HG03039 (cell line): ENCODE results near the gene BOD1L1.

Source experiments
- ATAC-seq: cut with Tn5 transposase; IDR thresholded peaks from one replicate; pipeline ENCODE4 v1.9.1; 2021; ENCODE audit warnings: mild to moderate bottlenecking, moderate library complexity; ENCODE audit not compliant: unreplicated experiment

Gene BOD1L1

DNA sequence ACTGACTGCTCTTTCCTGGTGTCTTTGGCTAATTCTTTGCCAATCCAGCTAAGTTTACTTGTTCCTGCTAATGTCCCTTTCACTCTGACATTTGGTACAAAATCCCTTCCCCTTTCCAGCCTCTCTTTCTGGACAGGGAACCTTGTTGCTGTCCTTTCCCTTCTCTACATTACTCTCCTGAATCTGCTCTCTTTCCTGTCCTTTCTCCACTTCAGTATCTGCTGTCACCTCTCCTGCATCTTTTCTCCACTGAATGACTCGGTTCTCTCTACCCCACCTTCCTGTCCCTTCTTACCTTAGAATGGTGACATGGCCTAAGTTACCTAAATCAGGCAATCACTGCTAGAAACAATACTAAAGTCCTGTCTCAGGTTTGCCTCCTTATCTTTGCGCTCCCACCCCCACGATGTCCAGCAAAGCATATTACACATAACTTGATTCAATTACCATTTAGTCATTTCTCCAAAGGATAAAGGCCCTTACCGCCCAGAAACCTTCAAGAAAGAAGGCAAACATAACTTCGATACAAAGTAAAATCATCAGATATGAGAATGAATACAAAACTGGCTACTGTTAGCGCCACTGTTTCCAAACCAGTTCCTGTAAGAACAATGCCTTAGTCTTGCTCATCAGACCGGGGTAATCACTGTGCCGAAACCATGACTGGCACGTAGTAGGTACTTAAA is 890 bp downstream of the BOD1L1 start:
- ATAC-seq: no peak

DNA sequence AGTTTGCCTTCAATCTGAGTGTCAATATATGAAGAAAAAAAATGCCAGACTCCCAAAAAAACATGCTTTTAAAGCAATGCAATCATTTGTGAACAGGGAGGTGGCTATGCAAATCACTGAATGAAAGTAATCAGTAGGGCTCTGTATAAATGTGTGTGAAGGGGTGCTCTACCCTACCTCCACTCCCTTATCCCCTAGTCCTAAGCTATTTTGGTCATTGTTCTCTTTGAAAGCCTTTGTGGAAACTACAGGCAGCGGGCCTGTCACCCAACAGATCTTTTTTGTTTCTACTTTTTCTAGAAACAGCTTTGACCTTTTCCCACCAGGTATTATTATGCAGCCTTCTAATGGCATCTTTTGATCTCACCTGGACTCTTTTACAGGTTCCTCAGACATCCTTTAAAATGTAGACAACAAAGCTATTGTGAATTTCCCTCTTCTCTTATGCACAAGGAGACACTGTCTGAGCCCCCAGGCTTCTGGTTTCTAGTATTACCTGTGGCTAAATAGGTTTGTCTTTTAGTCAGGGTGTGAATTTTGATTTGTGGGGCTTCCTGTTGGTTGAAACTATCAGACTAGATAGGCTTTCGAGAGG is 9.2 kb downstream of the BOD1L1 start:
- no peak for ATAC-seq

DNA sequence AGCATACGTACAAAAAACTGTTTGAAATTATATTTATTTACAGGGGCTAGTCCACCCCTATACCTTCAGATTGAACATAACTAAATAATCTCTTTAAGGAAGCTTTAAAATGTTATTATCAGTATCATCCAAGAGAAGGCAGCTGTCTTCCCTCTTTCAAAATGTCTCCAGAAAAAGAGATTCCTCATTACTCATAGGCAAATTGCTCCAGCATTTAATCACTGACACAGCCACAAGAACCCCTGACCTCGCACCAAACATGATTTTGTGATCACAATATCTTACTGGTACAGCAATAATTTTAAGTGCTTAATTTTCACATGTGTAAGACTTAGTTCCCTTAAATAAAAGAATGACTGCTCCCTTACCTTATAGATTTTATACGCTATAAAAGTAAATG is 9.7 kb downstream of the BOD1L1 start:
- ATAC-seq: no peak

DNA sequence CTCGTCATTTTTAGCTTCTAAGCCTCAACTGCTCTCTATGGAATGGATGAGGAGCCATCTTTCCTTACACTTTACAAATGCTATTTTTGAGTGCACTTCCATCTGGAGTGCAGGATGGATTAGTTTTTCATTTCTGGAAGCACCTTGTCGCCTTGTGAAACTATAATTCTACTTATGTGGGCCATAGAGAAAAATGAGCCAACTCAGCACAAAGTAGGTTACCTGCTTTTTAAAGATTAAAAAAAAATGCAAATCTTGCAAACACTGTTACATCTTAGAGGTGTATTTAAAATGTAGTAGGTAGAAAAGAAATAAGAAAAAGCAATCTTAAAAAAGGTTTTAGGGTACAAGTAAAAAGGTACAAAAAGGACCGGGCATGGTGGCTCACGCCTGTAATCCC is 10.9 kb downstream of the BOD1L1 start:
- ATAC-seq: no peak

DNA sequence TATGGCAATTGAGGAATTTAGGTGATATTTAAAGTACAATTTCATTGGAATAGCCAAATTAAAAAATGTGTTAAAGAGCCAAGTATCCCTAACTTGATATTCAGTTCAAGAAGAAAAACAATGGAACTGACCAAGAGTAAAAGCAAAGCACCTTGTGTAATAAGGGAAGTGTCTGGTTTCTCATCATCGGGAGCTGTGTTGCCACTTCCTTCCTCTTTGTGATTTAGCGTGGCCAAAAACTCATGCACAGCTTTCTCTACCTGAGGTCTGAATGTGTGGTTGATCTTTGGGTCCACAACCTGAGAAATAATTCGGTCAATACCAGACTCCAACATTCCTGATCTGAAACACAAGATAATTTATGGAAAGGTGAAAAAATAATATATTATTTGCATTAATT is 12.4 kb downstream of the BOD1L1 start:
- ATAC-seq: peak; percentile 38

DNA sequence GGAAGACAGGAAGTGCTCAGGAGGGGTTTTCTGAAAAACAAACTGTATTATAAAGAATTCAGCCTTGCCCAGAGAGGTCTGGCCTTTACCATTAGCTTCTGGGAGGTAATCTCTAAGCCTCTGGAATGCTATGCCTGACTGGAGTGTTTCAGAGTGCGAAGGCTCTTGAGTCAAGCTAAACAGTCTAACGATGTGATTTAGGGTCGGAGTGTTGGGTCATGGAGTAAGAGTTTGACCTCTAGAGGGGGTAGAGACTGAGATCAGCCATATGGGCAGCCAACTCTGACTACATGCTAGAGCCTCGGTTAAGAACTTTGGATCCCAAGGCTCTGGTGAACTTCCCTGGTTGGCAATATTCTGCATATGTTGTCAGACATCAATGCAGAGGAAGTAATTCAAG is 15.0 kb downstream of the BOD1L1 start:
- no peak for ATAC-seq

DNA sequence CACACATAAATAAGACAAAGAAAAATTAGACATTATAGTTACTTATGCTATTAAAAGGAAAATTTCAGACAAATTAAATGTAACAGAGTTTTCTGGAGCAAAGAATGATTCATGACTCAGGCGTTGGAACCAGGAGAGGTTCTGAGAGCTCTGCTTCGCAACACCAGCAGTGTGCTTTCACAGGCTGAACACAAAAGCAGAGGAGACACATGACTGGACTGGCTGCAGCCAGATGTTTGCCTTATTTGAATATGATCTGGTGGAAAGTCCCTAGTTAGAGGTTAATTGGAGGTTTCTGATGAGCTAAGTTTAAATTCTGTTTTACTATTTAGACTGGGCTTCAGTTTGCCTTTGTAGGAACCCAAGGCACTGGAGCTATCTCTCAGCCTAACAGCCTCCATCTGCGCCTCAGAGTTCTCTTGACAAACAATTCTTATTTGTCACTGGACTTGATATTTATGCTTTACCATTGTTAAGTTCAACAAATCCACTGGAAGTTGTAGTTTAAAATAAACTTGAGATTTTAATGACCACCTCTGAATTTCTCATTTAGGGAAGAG is 16.2 kb downstream of the BOD1L1 start:
- ATAC-seq: peak; percentile 93

DNA sequence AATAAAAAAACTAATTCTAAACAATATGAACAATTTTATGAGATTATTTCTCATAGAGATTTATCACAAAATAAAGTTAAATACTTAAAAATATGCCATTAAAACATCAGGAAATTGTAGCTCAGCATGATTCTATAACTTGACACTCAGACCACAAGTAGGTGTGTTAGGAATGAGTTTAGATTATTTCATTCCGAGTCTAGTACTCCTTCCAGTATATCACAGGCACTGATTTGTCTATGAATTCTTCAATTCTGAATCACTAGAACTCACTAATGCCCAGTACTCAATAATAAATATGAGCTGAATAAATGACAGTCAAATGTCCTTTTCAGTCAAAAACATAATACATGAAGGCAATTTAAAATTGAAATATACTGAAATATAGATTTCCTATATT is 22.2 kb downstream of the BOD1L1 start:
- no peak for ATAC-seq

DNA sequence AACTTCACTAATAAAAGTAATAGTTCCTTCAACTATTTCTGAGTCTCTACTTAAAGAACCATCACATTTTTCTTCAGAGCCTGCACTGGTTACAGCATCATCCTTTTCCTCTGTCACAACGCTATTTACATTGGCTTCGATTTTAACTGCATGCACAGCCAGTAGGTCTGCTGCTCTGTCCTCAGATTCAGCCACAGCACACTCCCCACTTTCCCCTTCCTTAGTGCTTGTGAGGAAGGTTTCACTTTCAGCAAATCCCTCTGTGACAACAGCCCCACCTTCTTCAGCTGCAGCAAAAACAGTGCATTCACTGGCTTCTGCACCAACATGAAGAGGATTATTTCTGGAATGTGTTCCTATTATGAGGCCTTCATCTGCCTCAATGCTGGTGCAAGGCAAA is 25.7 kb downstream of the BOD1L1 start:
- ATAC-seq: peak; percentile 47

DNA sequence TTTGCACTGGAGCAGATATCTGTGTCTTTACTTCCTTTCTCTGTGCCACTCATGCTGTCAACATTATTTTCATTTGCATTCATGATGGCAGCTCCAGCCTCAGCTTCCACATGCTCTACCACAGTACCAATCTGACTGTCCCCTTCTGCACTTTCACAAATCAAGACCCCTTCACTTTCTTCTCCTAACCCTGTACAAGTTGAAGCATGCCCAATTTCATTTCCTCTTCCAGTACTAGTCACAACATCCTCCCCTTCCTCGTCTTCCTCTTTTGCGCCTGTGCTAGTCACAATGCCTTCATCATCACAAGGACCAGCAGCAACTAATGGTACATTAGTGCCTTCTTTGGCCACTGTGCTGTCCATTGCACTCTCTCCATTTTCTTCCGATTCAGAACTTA is 26.5 kb downstream of the BOD1L1 start:
- ATAC-seq: no peak

DNA sequence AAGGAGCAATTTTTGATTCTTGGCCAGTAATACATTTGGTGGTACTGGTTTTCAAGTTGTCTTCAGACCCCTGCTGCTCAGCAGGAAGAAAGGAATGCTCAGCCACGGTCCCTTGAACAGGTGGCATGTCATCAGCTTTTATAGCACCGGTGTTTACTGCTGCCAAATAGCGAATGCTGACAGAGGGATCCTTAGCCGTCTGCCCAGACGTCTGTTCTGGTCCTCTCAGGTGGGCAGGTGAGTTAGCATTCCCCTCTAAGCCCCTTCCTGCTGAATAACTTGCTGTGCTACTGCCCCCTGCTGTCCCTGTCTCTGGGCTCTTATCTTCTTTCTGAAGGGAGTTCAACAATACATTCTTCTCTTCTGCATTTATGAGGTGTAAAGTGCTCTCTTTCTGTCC is 28.4 kb downstream of the BOD1L1 start:
- no peak for ATAC-seq

DNA sequence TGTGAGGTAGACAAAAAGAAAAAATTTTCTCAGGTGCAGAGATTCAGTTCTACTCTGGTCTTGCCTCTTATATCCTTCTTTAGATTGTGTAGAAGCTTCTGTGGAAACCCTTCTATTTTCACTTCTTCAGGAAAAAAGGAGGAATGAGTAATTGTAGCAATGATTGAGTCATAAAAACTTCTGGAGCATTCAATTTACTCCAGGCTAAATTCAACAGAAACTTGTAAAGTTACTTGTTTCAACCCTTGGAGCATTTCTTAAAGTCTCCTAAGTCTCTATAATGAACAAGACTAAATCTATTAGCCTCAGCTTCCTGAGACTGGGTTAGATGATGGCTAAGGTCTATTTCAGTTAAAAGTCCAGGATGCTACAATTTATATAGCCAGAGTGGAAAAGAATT is 29.9 kb downstream of the BOD1L1 start:
- ATAC-seq: no peak

DNA sequence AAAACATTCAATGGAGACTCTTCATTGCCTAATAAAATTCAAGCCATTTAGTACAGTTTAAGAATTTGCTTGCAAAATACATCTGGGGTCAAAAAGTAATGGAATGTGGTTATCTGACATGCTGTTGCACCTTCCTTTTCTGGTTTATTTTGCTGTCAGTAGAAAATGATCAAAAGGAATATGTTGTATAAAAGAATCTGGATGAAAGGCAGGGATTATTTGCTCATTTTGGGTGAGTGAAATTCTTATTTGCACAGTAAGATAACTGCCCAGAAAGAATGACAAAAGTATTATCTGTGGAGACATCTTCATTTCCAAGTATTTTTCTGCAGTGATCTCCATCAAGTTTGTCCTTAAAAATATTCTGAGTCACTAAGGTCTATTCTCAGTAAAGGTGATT is 30.4 kb downstream of the BOD1L1 start:
- no peak for ATAC-seq

DNA sequence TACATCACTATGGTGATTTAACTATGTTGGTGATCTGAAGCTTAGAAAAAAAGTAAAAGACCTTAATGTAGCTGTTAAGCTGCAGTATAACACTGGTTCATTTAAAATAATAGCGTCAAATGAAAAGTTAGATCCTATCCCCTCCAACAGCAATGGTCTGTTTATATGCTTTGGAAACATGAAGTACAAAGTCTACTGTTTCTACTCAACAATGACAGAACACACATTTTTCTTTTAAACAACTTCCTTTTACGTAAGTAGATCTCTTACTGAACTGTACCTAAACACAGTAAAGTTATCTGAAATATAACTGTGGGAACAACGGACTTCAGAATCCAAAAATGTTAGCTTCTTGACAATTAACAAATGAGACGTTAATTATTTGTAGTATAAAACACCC is 35.3 kb downstream of the BOD1L1 start:
- ATAC-seq: no peak

DNA sequence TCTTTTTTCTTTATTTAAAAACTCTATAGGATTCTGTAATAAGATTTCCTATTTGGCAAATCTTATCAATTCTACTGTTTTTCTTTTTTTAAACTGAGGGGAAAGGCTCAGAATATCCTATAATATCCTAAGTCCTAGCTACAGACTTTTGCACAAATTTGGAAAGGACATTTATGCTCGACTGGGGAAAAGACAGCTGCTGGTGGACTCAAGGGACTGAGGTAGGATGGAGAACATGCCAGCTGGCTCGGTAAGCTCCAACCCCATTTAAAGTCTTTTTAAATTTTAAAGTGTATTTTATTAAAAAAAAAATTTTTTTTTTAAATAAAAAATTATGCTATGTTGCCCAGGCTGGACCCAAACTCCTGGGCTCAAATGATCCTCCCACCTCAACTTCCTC is 36.8 kb downstream of the BOD1L1 start:
- no peak for ATAC-seq

DNA sequence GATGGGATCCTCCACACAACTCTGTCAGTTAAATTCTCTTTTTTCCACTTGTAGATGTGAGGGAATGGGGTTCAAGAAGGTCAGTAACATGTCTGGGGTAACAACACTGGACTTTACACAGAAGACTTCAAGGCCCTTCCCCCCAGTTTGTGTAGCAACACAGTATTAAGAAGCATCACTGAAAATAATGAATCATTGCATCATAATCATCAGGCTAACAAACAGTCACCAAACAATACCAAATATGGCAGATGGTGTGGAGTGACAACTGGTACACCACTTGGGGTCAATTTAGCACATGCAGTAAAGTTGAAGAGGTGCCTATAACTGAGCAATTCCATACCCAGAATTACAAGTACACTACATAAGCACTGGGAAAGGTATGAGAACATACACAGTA is 38.6 kb downstream of the BOD1L1 start:
- ATAC-seq: no peak

DNA sequence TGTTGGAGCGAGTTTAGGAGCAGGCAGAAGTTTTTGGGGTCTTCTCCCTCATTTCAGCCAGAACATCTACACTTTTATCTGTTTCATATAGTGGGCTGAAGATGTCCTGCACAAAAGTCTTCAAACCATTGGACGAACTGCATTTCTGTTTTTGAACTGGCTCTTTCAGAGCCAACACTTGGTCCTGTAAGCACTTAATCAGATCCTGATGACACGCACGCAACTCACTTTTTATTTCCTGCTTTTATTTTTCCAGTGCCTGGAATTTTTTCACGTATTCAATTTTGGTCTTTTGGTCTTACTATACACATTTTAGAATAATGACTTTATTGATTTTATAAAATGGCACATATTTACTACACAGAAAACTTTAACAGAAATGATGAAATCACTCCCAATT is 43.0 kb downstream of the BOD1L1 start:
- ATAC-seq: no peak

DNA sequence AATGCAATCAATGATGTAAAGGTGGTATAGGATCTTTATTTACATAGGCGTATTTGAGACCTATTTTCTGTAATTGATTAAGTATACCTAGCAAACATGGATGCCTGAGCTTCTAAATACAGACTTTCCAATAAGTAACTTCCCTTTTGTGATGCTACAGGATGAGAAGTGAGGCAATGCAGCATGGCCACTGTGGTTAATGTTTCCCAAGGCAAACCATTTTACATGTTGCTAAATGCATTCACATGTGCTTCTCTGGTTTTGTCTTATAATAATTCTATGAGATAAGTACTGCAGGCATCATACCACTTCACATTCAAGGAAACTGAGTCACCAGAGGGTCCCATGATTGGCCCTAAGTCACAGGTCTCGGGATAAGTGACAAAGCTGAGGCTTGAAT is 47.5 kb downstream of the BOD1L1 start:
- no peak for ATAC-seq

DNA sequence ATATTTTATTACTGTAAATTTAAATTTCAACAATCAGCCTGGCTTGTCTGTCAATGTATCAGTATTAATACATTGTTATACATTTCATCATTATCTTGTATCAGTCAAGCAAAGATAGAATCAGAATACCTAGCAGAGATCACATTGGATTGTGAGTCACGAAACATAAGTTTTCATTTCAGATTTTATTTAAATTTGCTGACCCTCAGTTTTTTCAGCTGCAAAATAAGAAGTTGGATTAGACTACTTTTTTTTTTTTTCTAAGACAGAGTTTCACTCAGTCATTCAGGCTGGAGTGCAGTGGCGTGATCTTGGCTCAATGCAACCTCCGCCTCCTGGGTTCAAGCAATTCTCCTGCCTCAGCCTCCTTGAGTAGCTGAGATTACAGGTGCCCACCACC is 49.9 kb downstream of the BOD1L1 start:
- no peak for ATAC-seq

DNA sequence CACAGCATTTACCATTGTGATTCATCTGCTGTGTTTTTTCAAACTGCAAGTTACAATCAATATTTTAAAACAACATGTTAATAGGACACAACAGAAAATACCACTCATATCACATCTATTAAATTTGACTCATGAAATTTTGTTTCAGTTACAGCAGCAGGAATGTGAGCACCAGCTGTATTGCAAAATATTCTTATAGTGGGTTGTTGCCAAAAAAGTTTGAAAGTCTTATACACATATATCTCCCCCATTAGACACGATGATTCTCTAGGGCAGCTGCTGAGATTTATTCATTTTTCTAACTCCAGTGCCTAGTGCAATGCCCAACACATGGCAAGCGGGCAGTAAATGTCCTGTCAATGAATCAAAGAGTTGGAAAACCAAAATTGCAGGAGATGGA is 56.6 kb downstream of the BOD1L1 start:
- ATAC-seq: no peak

DNA sequence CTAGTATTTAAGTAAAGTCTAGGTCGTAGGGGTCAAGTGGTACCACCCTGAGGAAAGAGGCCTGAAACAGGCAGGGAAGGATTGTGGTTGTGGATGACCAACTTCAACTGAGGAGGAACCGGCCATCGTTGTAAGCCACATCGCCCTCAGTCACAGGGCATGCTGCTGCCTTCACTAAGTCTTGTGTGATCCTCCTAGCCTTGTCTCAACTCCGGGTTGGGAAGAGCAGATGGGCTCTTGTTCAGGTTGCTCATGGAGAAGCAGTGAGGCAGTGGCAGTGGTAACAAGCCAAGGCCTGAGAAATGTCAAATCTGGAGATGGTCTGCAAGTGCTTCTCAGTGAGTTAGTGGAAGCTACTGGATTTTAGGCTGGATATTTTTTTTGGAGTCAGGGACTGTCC is 60.4 kb downstream of the BOD1L1 start:
- no peak for ATAC-seq

DNA sequence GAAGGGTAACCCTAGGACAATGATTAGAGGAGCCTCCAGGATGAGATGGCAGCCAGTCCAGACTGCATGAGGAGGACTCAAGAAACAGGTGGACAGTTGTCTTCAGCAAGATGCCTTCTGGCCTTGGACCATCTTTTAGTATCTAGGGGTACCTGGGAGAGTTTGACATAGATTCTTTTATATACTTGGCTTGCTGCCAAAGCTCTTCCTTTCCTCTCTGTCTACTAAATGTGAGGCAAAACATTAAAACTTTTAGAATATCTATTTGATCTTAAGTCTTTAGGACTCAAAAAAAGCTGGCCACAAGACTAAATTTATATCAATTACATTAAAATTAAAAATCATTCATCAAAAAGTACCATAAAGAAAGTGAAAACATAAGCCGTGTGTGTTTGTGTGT is 64.6 kb downstream of the BOD1L1 start:
- ATAC-seq: no peak

DNA sequence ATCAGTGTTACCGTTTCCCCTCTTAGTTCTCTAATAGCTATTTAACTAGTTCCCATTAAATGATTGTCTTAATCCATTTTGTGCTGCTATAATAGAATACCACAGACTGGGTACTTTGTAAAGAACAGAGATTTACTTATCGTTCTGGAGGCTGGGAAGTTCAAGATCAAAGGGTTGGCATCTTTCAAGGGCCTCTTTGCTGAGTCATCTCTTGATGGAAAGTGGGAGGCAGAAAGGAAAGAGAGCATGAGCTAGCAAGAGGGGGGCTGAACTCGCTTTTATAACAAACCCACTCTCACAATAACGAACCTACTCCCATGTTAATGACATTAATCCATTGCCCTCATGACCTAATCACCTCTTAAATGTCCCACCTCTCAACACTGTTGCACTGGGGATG is 65.9 kb downstream of the BOD1L1 start:
- no peak for ATAC-seq
